ENCODE data around the gene RFX8.

DNA sequence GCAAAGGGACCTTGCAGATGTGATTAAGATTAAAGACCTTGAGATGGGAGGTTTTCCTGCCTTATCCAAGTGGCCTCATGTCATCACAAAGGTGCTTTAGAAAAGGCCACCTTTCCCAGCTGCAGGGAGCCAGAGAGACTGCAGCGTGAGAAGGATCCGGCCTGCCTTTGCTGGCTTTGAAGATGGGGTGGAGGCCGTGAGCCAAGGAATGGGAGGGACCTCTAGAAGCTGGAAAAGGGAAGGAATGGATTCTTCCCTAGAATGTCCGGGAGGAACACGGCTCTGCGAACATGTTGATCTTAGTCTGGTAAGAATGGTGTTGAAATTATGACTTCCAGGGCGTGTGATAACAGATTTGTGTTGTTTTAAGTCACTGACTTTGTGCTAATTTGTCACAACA, 47.7 kb downstream of the RFX8 start:
- no peak for TF ChIP-seq CTBP1 (IDR thresholded peaks at IDR 0.05; ENCODE audit: borderline replicate concordance)
- TF ChIP-seq SUZ12 (IDR thresholded peaks at IDR 0.05), result no peak
- no peak for TF ChIP-seq FOXM1 (IDR thresholded peaks at IDR 0.05; ENCODE audit: borderline replicate concordance)
- no peak for TF ChIP-seq SP1 (IDR thresholded peaks at IDR 0.05)
- TF ChIP-seq HDGF (IDR thresholded peaks at IDR 0.05; ENCODE audit: borderline replicate concordance), result no peak
- TF ChIP-seq BHLHE40 (IDR thresholded peaks at IDR 0.05; ENCODE audit: borderline replicate concordance), result no peak
- TF ChIP-seq TARDBP (IDR thresholded peaks at IDR 0.05), result no peak
- no peak for TF ChIP-seq NFRKB (IDR thresholded peaks at IDR 0.05)
- no peak for TF ChIP-seq FOXA1 (IDR thresholded peaks at IDR 0.05)
- TF ChIP-seq, protein P1, sequence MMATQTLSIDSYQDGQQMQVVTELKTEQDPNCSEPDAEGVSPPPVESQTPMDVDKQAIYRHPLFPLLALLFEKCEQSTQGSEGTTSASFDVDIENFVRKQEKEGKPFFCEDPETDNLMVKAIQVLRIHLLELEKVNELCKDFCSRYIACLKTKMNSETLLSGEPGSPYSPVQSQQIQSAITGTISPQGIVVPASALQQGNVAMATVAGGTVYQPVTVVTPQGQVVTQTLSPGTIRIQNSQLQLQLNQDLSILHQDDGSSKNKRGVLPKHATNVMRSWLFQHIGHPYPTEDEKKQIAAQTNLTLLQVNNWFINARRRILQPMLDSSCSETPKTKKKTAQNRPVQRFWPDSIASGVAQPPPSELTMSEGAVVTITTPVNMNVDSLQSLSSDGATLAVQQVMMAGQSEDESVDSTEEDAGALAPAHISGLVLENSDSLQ (IDR thresholded peaks at IDR 0.05), result no peak
- no peak for TF ChIP-seq ELF4 (IDR thresholded peaks at IDR 0.05)
- no peak for TF ChIP-seq FOXK2 (IDR thresholded peaks at IDR 0.05)
